Neural crest cell (in vitro differentiated cells): Measurements from ENCODE around the gene POLR2H. TPM values are rescaled to one million over a fixed set of nuclear protein-coding genes. Genes with fewer than 3 reads are reported as not detected.
A peak's percentile ranks its signal among the peaks of the same experiment; 100 is the strongest.

Experiments
- DNase-seq: peaks from one replicate; pipeline ENCODE4 v3.0.0; 2021; ENCODE audit warnings: low read depth, mixed read lengths, low spot score
- H3K27ac Mint-ChIP-seq: one replicate; pipeline ENCODE4 v1.8.0; 2021; ENCODE audit warnings: mild to moderate bottlenecking, mixed read lengths; ENCODE audit not compliant: unreplicated experiment
- H3K27me3 Mint-ChIP-seq: 2 replicates; pipeline ENCODE4 v1.8.0; 2021; ENCODE audit warnings: low read depth, mild to moderate bottlenecking, mixed read lengths
- H3K36me3 Mint-ChIP-seq: 2 replicates; pipeline ENCODE4 v1.8.0; 2021; ENCODE audit warnings: low read depth, mild to moderate bottlenecking, mixed read lengths
- H3K4me1 Mint-ChIP-seq: 2 replicates; pipeline ENCODE4 v1.8.0; 2021; ENCODE audit warnings: mixed read lengths
- H3K4me3 Mint-ChIP-seq: one replicate; pipeline ENCODE4 v1.8.0; 2021; ENCODE audit warnings: mild to moderate bottlenecking, mixed read lengths
- H3K9me3 Mint-ChIP-seq: 2 replicates; pipeline ENCODE4 v1.8.0; 2021; ENCODE audit warnings: mixed read lengths
- CTCF ChIP-seq: fragments of 200-600 bp; sonication (generic); conservative IDR thresholded peaks from 2 replicates; pipeline ENCODE4 v1.5.0; 2021; ENCODE audit warnings: antibody characterized with exemption, mild to moderate bottlenecking
- long read RNA-seq: library from polyadenylated mRNA; unstranded; transcript quantifications from one replicate; pipeline ENCODE4 v2.0.0, GENCODE V29; 2020
- total RNA-seq: library from RNA; stranded (reverse); gene quantifications from 2 replicates; pipeline ENCODE4 v1.2.1, GENCODE V29; 2021

POLR2H gene
- 94.5 and 98.9 TPM in 2 replicates for total RNA-seq
- long read RNA-seq, partial matches to known transcripts = 30 of 36 reads
- long read RNA-seq, other reads (novel, unspliced or antisense) = 0 of 36 reads

- DNase-seq = peak; percentile 69
- Mint-ChIP-seq H3K9me3 (no peaks in the 10 kb centered on the region), H3K36me3 (peaks cover 5% of the 10 kb centered on the region), H3K27me3 (peaks cover 2% of the 10 kb centered on the region), H3K4me3 (peak within 1 kb of the TSS; percentile 99), H3K27ac (peak within 1 kb of the TSS; percentile 97), H3K4me1 (peaks cover 35% of the 10 kb centered on the region)
- TF ChIP-seq CTCF = no peak
These were observed at the start of gene POLR2H, which contains the start of gene CLCN2 for GRCh38 chr3:184361532-184361931. Gene POLR2H (plus strand): TSS chr3:184361710. CDS start chr3:184363493, 1,783 bp downstream. Gene CLCN2 (minus strand): TSS chr3:184361605. CDS start chr3:184361479, 126 bp downstream.

GRCh38 chr3:184314363-184314699, 47.2 kb upstream of the POLR2H start, which contains the start of gene EIF4G1:
Gene EIF4G1 (plus strand): TSS chr3:184314606. CDS start chr3:184315797, 1,191 bp downstream.
- peak within 1 kb of the TSS; percentile 67 for H3K27ac Mint-ChIP-seq
- H3K27me3 Mint-ChIP-seq = no peaks in the 10 kb centered on the region
- H3K9me3 Mint-ChIP-seq = no peaks in the 10 kb centered on the region
- DNase-seq = peak; percentile 86
- peak within 1 kb of the TSS; percentile 92 for H3K4me3 Mint-ChIP-seq
- H3K4me1 Mint-ChIP-seq = peaks cover 32% of the 10 kb centered on the region
- no peak for TF ChIP-seq CTCF
- H3K36me3 Mint-ChIP-seq = peaks cover 17% of the 10 kb centered on the region

- peak; percentile 42 for DNase-seq
- no peaks in the 10 kb centered on the region for H3K9me3 Mint-ChIP-seq
These were observed 46.6 kb upstream of the POLR2H start for GRCh38 chr3:184314700-184315542.

GRCh38 chr3:184315543-184315867, 46.0 kb upstream of the POLR2H start:
- H3K27me3 Mint-ChIP-seq = no peaks in the 10 kb centered on the region
- H3K36me3 Mint-ChIP-seq = peaks cover 14% of the 10 kb centered on the region
- no peaks in the 10 kb centered on the region for H3K9me3 Mint-ChIP-seq
- H3K27ac Mint-ChIP-seq = peak overlapping the region; percentile 67
- no peak for DNase-seq
- H3K4me3 Mint-ChIP-seq = peak overlapping the region; percentile 92
- peaks cover 32% of the 10 kb centered on the region for H3K4me1 Mint-ChIP-seq
- no peak for TF ChIP-seq CTCF

More at GRCh38 chr3:184314700-184315542, 46.6 kb upstream of the POLR2H start:
- no peak for TF ChIP-seq CTCF
- H3K4me3 Mint-ChIP-seq = peak overlapping the region; percentile 92
- no peaks in the 10 kb centered on the region for H3K27me3 Mint-ChIP-seq
- H3K36me3 Mint-ChIP-seq = peaks cover 16% of the 10 kb centered on the region
- H3K4me1 Mint-ChIP-seq = peaks cover 32% of the 10 kb centered on the region
- peak overlapping the region; percentile 67 for H3K27ac Mint-ChIP-seq

- no peaks in the 10 kb centered on the region for H3K9me3 Mint-ChIP-seq
- H3K4me1 Mint-ChIP-seq = peaks cover 32% of the 10 kb centered on the region
- no peaks in the 10 kb centered on the region for H3K27me3 Mint-ChIP-seq
- peaks cover 19% of the 10 kb centered on the region for H3K36me3 Mint-ChIP-seq
- DNase-seq = no peak
- H3K27ac Mint-ChIP-seq = peak overlapping the region; percentile 6
- peak overlapping the region; percentile 92 for H3K4me3 Mint-ChIP-seq
- no peak for TF ChIP-seq CTCF
These were observed 45.4 kb upstream of the POLR2H start for GRCh38 chr3:184315871-184316661.
